H1 (cell line): ENCODE measurements around the gene BLMH. TPM values are rescaled to one million over a fixed set of nuclear protein-coding genes. Genes with fewer than 3 reads are reported as not detected.

Experiments used
- EP300 ChIP-seq, 2 experiments: IDR thresholded peaks; 1 replicate in 1 of 2; 2 replicates in 1 of 2; pipeline ENCODE4 v1.6.1; 2011 to 2012; ENCODE audit warnings: low read depth in 2 of 2, low read length in 2 of 2, mild to moderate bottlenecking in 2 of 2, borderline replicate concordance in 1 of 2, inconsistent platforms in 1 of 2, moderate library complexity in 1 of 2
- EZH2 ChIP-seq: fragments of 200-600 bp; sonication (generic); IDR thresholded peaks from 2 replicates; pipeline ENCODE4 v1.7.1; 2012; ENCODE audit warnings: low read depth, mild to moderate bottlenecking, moderate library complexity, low read length, inconsistent platforms; ENCODE audit not compliant: severe bottlenecking
- NRF1 ChIP-seq: IDR thresholded peaks from 2 replicates; pipeline ENCODE4 v1.6.1; 2011; ENCODE audit warnings: mild to moderate bottlenecking, low read depth, low read length, improper control_type of control experiment
- POLR2A ChIP-seq, 2 experiments: IDR thresholded peaks; 1 replicate in 1 of 2; 2 replicates in 1 of 2; pipeline ENCODE4 v1.6.1; 2011; ENCODE audit warnings: low read depth in 2 of 2, low read length in 2 of 2, mild to moderate bottlenecking in 2 of 2; ENCODE audit errors: control extremely low read depth in 1 of 2
- polyA plus RNA-seq, 7 experiments: library from polyadenylated mRNA; depleted of rRNA in 3 of 7; stranded (reverse) in 5 of 7; unstranded in 2 of 7; fragments of >200 nt in 5 of 7; fragments of 200-250 nt in 2 of 7; gene quantifications; 1 replicate in 5 of 7; 2 replicates in 1 of 7; 4 replicates in 1 of 7; pipeline versions ENCODE4 v1.2.1 to v1.2.3, GENCODE V29; 2011 to 2013; ENCODE audit warnings: missing spikeins in 2 of 7, mixed read lengths in 2 of 7
- total RNA-seq: library from RNA; stranded (reverse); fragmentation: NEBNext Ultra II Directional; extraction: Animal tissue kit (Norgen Biotek cat#: 25700); gene quantifications from 2 replicates; pipeline ENCODE4 v1.2.1, GENCODE V29; 2021

The BLMH gene
- total and polyA plus RNA-seq, 2 of the 8 experiments (the other 6 are each of a cell fraction or from before 2014, with no cell fraction given), result 18.2 to 74.3 TPM

GRCh38 chr17:30316736-30317135 is 25.0 kb upstream of the BLMH start (continued):
- TF ChIP-seq POLR2A (IDR thresholded peaks at IDR 0.05; ENCODE audit: control extremely low read depth in 1 of 2, low read depth in 2 of 2, low read length in 2 of 2) (no peak), EP300 (IDR thresholded peaks at IDR 0.05; ENCODE audit: borderline replicate concordance in 1 of 2, low read depth in 2 of 2, low read length in 2 of 2) (no peak), NRF1 (no peak), EZH2 (no peak)
